KMS-11 (cell line): Measurements from ENCODE around the gene LRRC73.
"Not testable (repeated sequence)": the region's sequence is repeated elsewhere in the genome, so short reads cannot be mapped to it uniquely, and the experiment has no call there.

Experiments
- H2AFZ ChIP-seq: fragments of 200-600 bp; sonication (generic); 2 replicates; pipeline ENCODE4 v1.6.1; 2016; ENCODE audit warnings: antibody characterized with exemption, mixed run types, low read depth
- H3K27ac ChIP-seq: fragments of 200-600 bp; sonication (generic); 2 replicates; pipeline ENCODE4 v1.6.1; 2016; ENCODE audit warnings: mild to moderate bottlenecking, mixed run types
- H3K27me3 ChIP-seq: fragments of 200-600 bp; sonication (generic); 2 replicates; pipeline ENCODE4 v1.6.1; 2017; ENCODE audit warnings: mild to moderate bottlenecking, low read depth, mixed run types, moderate library complexity; ENCODE audit not compliant: insufficient read depth
- H3K36me3 ChIP-seq: fragments of 200-600 bp; sonication (generic); 2 replicates; pipeline ENCODE4 v1.6.1; 2017; ENCODE audit warnings: mild to moderate bottlenecking, mixed run types; ENCODE audit not compliant: insufficient read depth
- H3K4me1 ChIP-seq: fragments of 200-600 bp; sonication (generic); 2 replicates; pipeline ENCODE4 v1.6.1; 2016; ENCODE audit warnings: mild to moderate bottlenecking, low read depth, mixed run types; ENCODE audit not compliant: poor library complexity, severe bottlenecking
- H3K4me2 ChIP-seq: fragments of 200-600 bp; sonication (generic); 2 replicates; pipeline ENCODE4 v1.7.0; 2016; ENCODE audit warnings: mild to moderate bottlenecking, mixed run types
- H3K4me3 ChIP-seq: fragments of 200-600 bp; sonication (generic); IDR thresholded peaks from 2 replicates; pipeline ENCODE4 v1.6.1; 2017; ENCODE audit warnings: low read depth, low read length, mixed read lengths; ENCODE audit not compliant: insufficient read depth
- H3K79me2 ChIP-seq: fragments of 200-600 bp; sonication (generic); 2 replicates; pipeline ENCODE4 v1.6.1; 2016; ENCODE audit warnings: low read depth, mixed run types; ENCODE audit not compliant: insufficient read depth
- H3K9ac ChIP-seq: fragments of 200-600 bp; sonication (generic); 2 replicates; pipeline ENCODE4 v1.6.1; 2016; ENCODE audit warnings: mild to moderate bottlenecking, mixed run types
- H4K20me1 ChIP-seq: fragments of 200-600 bp; sonication (generic); 2 replicates; pipeline ENCODE4 v1.6.1; 2016; ENCODE audit warnings: mild to moderate bottlenecking, mixed run types; ENCODE audit not compliant: insufficient read depth
- TF ChIP-seq, protein P1 (sequence below): fragments of 200-600 bp; sonication (generic); conservative IDR thresholded peaks from 2 replicates; pipeline ENCODE4 v1.6.1; 2017; ENCODE audit warnings: low read depth, mild to moderate bottlenecking, antibody characterized with exemption, low read length, moderate library complexity, mixed read lengths

Gene LRRC73

DNA sequence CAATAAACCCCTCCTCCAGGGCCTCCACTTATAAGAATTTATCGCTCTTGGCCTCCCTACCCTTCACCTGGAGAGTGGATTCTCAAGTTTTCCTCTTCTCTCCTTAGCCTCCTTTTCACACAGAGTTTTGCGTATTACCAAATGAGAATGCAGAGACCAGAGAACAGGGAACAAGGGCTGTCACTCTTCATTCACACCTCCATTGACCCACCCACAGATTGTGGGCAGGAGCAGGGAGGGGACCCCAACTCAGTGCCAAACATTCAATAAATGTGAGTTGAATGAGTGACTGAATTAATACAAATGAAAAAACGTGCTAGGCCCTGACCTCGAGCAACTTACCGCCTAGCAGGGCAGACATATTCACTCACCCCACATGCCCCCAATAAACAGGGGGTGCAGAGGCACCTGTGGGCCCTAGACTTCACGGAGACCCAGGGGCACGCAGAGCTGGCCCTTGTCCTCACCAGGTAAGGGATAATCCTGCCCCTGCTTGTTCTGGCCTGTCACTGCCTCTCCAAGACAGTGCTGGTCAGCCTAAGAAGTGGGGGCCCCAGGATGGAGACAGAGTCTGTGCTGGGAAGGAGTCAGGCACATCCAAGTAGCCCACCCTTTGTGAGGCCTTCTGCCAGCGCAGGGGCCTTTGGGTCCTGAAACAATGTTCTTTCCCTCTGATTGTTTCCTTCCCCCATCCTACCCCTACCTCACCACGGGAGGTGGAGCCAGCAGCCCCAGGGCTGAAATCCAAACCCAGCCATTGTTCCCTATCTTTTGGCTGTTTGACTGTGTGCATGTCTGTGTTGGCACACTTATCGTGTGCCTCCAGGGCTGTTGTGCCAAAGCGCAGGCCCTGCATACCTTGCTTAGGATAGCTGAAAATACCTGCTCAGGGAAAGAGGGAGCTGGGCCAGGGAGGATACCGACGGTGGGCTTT lies 41.1 kb downstream of the LRRC73 start:
- Histone ChIP-seq H2AFZ (no peak overlapping the region), H3K27ac (no peak overlapping the region), H3K4me1 (no peaks in the 10 kb centered on the region), H3K36me3 (no peaks in the 10 kb centered on the region), H3K9ac (no peak overlapping the region), H3K4me3 (no peak overlapping the region), H3K27me3 (no peaks in the 10 kb centered on the region), H3K79me2 (no peaks in the 10 kb centered on the region), H4K20me1 (no peaks in the 10 kb centered on the region), H3K4me2 (no peak overlapping the region)
- TF ChIP-seq, protein P1, sequence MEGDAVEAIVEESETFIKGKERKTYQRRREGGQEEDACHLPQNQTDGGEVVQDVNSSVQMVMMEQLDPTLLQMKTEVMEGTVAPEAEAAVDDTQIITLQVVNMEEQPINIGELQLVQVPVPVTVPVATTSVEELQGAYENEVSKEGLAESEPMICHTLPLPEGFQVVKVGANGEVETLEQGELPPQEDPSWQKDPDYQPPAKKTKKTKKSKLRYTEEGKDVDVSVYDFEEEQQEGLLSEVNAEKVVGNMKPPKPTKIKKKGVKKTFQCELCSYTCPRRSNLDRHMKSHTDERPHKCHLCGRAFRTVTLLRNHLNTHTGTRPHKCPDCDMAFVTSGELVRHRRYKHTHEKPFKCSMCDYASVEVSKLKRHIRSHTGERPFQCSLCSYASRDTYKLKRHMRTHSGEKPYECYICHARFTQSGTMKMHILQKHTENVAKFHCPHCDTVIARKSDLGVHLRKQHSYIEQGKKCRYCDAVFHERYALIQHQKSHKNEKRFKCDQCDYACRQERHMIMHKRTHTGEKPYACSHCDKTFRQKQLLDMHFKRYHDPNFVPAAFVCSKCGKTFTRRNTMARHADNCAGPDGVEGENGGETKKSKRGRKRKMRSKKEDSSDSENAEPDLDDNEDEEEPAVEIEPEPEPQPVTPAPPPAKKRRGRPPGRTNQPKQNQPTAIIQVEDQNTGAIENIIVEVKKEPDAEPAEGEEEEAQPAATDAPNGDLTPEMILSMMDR, result no peak

DNA sequence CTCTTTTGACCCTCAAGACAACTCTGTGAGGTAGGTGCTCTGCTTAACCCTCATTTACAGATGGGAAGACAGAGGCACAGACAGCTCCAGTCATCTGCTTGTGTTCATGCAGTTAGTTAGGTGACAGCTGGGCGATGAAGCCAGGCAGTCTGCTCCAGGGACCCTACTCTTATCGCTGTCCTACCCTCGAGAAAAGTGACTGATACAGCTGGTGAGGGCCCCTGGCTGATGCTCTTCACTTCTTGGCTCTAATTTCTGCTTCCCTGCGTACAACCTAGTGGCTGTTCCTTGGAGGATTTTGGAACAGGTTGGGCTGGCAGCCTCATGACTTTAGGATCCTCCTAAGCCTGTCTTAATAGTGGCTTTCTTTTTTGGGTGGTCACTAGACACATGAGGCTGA lies 41.9 kb downstream of the LRRC73 start:
- Histone ChIP-seq H3K4me3 (no peak overlapping the region), H2AFZ (no peak overlapping the region), H3K27me3 (no peaks in the 10 kb centered on the region; the same call in 1 of the 2 replicates), H3K79me2 (no peaks in the 10 kb centered on the region), H3K9ac (no peak overlapping the region), H3K4me1 (no peaks in the 10 kb centered on the region), H3K27ac (no peak overlapping the region), H3K4me2 (no peak overlapping the region), H4K20me1 (no peaks in the 10 kb centered on the region), H3K36me3 (no peaks in the 10 kb centered on the region)
- TF ChIP-seq, protein P1, result no peak

DNA sequence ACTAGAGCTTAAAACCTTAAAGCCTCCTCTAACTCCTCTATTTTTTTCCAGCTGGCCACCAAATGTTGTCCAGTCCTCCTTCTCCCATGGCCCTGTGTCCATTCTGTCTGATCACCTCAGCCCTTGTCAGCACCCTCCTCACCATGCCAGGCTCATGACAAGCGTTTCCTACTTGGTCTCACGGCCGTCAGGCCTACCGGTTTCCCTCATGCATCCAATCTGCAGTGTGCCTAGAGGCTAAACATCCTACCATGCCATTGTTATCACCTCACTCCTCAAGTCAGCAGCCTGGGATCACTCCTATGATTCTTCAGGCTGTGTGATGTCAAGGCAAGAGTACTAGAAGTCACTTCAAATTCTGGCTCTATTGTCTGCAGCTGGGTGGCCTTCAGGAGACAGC lies 42.4 kb downstream of the LRRC73 start:
- H3K4me2 ChIP-seq, result no peak overlapping the region
- no peaks in the 10 kb centered on the region for H4K20me1 ChIP-seq
- no peak overlapping the region for H3K27ac ChIP-seq
- no peaks in the 10 kb centered on the region for H3K36me3 ChIP-seq
- H3K9ac ChIP-seq, result no peak overlapping the region
- no peak overlapping the region for H2AFZ ChIP-seq
- H3K4me1 ChIP-seq, result no peaks in the 10 kb centered on the region
- H3K4me3 ChIP-seq, result no peak overlapping the region
- TF ChIP-seq, protein P1, result no peak
- no peaks in the 10 kb centered on the region for H3K79me2 ChIP-seq
- H3K27me3 ChIP-seq, result no peaks in the 10 kb centered on the region; the same call in 1 of the 2 replicates

DNA sequence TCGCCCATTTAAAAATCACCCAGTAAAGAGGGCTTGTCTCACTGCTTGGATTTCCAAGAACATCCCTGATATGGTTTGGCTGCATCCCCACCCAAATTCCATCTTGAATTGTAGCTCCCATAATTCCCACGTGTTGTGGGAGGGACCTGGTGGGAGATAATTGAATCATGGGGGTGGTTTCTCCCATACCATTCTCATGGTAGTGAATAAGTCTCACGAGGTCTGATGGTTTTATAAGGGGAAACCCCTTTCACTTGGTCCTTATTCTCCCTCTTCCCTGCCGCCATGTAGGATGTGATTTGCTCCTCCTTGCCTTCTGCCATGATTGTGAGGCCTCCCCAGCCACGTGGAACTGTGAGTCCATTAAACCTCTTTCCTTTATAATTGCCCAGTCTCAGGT lies 42.9 kb downstream of the LRRC73 start:
- H3K36me3 ChIP-seq, H3K27ac ChIP-seq, H3K4me1 ChIP-seq, H3K4me2 ChIP-seq, H3K4me3 ChIP-seq, H3K79me2 ChIP-seq, H2AFZ ChIP-seq, H3K9ac ChIP-seq, H4K20me1 ChIP-seq, H3K27me3 ChIP-seq: not testable (repeated sequence)

DNA sequence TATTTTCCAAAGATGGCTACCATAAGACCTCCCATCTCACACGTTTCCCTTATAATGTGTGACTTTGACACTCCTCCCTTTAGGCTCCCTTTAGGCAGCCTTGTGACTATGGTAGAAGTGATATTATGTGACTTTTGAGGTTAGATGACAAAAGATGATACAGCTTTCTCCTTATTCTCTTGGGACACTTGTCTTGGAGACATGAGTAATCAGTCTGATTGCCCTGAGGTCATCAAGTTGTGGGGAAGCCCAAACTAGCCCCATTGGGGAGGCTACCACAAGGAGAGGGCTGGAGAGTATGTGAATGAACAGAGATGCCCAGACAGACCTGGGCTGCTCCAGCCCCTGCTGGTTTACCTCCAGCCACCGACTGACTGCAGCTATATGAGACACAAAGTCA lies 44.2 kb downstream of the LRRC73 start:
- no peaks in the 10 kb centered on the region for H3K79me2 ChIP-seq
- TF ChIP-seq, protein P1, result no peak
- H3K9ac ChIP-seq, result no peak overlapping the region

More for the DNA sequence above, 44.2 kb downstream of the LRRC73 start:
- Histone ChIP-seq H4K20me1 (no peaks in the 10 kb centered on the region), H3K27ac (no peak overlapping the region), H2AFZ (no peak overlapping the region), H3K4me1 (no peaks in the 10 kb centered on the region), H3K4me2 (no peak overlapping the region), H3K36me3 (no peaks in the 10 kb centered on the region), H3K4me3 (no peak overlapping the region), H3K27me3 (no peaks in the 10 kb centered on the region; the same call in 1 of the 2 replicates)
